ENCODE measurements around the gene GABRB3. TPM values are rescaled to one million over a fixed set of nuclear protein-coding genes. Genes with fewer than 3 reads are reported as not detected.

Gene GABRB3
- total RNA-seq, 1 experiment from 2014 or later: 0.13 TPM

DNA sequence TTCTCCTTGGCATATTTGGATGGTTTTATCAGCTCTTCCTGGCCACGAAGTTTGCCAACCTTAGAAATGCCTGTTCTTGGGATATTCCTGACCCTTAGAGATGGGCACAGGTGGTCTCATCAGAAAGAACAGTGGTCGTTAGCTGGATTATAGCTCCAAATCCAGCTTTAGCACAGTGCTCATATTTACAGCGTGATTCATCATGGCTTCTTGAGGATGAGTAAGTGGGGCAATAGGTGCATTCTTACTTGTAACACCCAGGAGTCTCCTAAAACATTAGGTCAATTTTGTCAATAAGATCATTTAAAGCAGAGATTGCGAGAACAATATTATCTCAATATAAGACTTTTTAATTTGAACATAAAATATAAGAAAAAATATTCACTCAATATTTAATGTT lies 191.9 kb downstream of the GABRB3 start:
- Histone ChIP-seq H3K4me3 (ENCODE audit: low read depth in 2 of 2, low read length in 2 of 2) (no peak overlapping the region), H3K27ac (ENCODE audit: low read length) (no peak overlapping the region), H3K27me3 (ENCODE audit: control insufficient read depth, insufficient read depth, low read length) (no peaks in the 10 kb centered on the region), H3K4me1 (ENCODE audit: control insufficient read depth, insufficient read depth, low read length) (no peaks in the 10 kb centered on the region), H3K36me3 (ENCODE audit: control insufficient read depth, insufficient read depth, low read length) (no peaks in the 10 kb centered on the region), H3K9me3 (ENCODE audit: control insufficient read depth, insufficient read depth, low read depth, low read length) (0 out of 2 replicates have a peak, but pooled peaks cover 2% of the 10 kb centered on the region)
- DNase-seq (ENCODE audit: low read depth, low spot score) (no peak), ATAC-seq (no peak)
- in situ Hi-C loops (cut with HindIII; ENCODE audit: low pct_unique_long_range_greater_than_20kb, low sequenced_read_pairs) (no loop called here), intact Hi-C loops (cut with micrococcal nuclease; ENCODE audit: unreplicated experiment) (no loop called here)
- TF ChIP-seq CTCF (IDR thresholded peaks at IDR 0.05): no peak
- no peak for TF ChIP-seq SIN3A (IDR thresholded peaks at IDR 0.05; ENCODE audit: borderline replicate concordance, insufficient read depth, low read depth, low read length)
- no peak for TF ChIP-seq TCF7L2 (IDR thresholded peaks at IDR 0.05; ENCODE audit: low read depth, low read length)
- TF ChIP-seq, protein P1, sequence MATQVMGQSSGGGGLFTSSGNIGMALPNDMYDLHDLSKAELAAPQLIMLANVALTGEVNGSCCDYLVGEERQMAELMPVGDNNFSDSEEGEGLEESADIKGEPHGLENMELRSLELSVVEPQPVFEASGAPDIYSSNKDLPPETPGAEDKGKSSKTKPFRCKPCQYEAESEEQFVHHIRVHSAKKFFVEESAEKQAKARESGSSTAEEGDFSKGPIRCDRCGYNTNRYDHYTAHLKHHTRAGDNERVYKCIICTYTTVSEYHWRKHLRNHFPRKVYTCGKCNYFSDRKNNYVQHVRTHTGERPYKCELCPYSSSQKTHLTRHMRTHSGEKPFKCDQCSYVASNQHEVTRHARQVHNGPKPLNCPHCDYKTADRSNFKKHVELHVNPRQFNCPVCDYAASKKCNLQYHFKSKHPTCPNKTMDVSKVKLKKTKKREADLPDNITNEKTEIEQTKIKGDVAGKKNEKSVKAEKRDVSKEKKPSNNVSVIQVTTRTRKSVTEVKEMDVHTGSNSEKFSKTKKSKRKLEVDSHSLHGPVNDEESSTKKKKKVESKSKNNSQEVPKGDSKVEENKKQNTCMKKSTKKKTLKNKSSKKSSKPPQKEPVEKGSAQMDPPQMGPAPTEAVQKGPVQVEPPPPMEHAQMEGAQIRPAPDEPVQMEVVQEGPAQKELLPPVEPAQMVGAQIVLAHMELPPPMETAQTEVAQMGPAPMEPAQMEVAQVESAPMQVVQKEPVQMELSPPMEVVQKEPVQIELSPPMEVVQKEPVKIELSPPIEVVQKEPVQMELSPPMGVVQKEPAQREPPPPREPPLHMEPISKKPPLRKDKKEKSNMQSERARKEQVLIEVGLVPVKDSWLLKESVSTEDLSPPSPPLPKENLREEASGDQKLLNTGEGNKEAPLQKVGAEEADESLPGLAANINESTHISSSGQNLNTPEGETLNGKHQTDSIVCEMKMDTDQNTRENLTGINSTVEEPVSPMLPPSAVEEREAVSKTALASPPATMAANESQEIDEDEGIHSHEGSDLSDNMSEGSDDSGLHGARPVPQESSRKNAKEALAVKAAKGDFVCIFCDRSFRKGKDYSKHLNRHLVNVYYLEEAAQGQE (IDR thresholded peaks at IDR 0.05; ENCODE audit: insufficient read depth in 1 of 2, low read depth in 2 of 2, low read length in 1 of 2): no peak
- TF ChIP-seq POLR2AphosphoS5 (IDR thresholded peaks at IDR 0.05; ENCODE audit: low read depth, low read length): no peak
- CTCF ChIA-PET: no interaction called here
- POLR2A ChIA-PET: no interaction called here
- BruUV-seq (replicated peaks): no TSS peak

DNA sequence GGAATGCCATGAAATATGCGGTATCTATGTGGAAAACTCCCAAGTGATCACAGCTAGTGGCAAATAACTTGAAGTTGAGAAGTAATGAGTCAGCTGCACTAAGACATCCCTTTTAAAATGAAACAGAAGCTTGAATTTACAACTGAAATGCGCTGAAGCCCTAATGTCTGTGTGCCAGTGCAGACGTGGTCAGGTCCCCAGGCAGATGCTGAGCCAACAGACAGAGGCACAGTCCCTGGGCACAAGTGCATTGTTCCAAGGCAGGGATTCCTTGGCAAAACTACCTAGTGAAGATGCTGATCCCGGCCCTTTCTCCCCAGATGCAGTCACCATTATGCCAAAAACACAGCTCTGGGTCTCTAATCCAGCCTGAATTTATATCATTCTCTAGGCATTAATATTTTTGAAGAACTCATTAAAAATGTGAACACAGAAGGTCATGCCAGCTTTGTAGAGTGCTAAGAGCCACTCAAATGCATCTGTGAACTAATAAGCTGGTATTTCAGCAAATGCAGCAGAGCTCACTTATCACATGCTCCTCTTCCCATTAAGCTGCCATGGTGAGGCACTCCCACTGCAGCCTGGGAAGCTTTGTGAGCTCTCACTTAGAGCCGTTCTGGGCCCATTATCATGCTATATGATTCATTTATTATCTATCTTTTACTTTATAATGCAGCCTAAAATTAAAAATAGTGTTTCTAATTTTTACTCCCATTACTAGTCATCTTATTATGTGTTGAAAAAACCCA lies 200.1 kb downstream of the GABRB3 start:
- in situ Hi-C loops (cut with HindIII; ENCODE audit: low pct_unique_long_range_greater_than_20kb, low sequenced_read_pairs): no loop called here
- ATAC-seq (no peak), DNase-seq (ENCODE audit: low read depth, low spot score) (no peak)
- ChIA-PET POLR2A (no interaction called here), CTCF (no interaction called here)
- no peaks in the 10 kb centered on the region for H3K27me3 ChIP-seq (ENCODE audit: control insufficient read depth, insufficient read depth, low read length)
- no peaks in the 10 kb centered on the region for H3K4me1 ChIP-seq (ENCODE audit: control insufficient read depth, insufficient read depth, low read length)
- no peak overlapping the region for H3K27ac ChIP-seq (ENCODE audit: low read length)
- no peaks in the 10 kb centered on the region for H3K36me3 ChIP-seq (ENCODE audit: control insufficient read depth, insufficient read depth, low read length)
- BruUV-seq (replicated peaks): no TSS peak
- intact Hi-C loops (cut with micrococcal nuclease; ENCODE audit: unreplicated experiment): no loop called here
- TF ChIP-seq, protein P1 (IDR thresholded peaks at IDR 0.05; ENCODE audit: insufficient read depth in 1 of 2, low read depth in 2 of 2, low read length in 1 of 2): no peak
- TF ChIP-seq CTCF (IDR thresholded peaks at IDR 0.05): no peak
- TF ChIP-seq POLR2AphosphoS5 (IDR thresholded peaks at IDR 0.05; ENCODE audit: low read depth, low read length): no peak
- no peak for TF ChIP-seq SIN3A (IDR thresholded peaks at IDR 0.05; ENCODE audit: borderline replicate concordance, insufficient read depth, low read depth, low read length)
- TF ChIP-seq TCF7L2 (IDR thresholded peaks at IDR 0.05; ENCODE audit: low read depth, low read length): no peak
- no peak overlapping the region for H3K4me3 ChIP-seq (ENCODE audit: low read depth in 2 of 2, low read length in 2 of 2)
- peaks cover 6% of the 10 kb centered on the region; the same call in 1 of the 2 replicates for H3K9me3 ChIP-seq (ENCODE audit: control insufficient read depth, insufficient read depth, low read depth, low read length)

Data from Panc1 (cell line).